ENCODE data around the gene TMTC4.

DNA sequence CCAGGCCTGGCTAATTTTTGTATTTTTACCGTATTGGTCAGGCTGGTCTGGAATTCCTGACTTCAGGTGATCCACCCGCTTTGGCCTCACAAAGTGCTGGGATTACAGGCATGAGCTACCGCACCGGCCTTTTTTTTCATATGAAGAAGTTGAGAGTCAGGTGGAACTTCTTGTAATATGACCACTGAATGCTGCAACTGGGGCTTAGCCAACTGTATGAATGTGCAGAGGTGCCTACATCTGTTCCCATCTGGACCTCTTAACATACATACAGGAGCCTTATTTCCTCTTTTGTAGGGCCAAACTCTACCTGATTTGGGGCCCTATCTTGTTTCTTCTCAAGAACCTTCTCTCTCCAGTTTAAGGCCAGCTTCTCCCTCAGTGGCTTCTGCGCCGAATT, 74.1 kb downstream of the TMTC4 start:
- TF ChIP-seq, protein P1, sequence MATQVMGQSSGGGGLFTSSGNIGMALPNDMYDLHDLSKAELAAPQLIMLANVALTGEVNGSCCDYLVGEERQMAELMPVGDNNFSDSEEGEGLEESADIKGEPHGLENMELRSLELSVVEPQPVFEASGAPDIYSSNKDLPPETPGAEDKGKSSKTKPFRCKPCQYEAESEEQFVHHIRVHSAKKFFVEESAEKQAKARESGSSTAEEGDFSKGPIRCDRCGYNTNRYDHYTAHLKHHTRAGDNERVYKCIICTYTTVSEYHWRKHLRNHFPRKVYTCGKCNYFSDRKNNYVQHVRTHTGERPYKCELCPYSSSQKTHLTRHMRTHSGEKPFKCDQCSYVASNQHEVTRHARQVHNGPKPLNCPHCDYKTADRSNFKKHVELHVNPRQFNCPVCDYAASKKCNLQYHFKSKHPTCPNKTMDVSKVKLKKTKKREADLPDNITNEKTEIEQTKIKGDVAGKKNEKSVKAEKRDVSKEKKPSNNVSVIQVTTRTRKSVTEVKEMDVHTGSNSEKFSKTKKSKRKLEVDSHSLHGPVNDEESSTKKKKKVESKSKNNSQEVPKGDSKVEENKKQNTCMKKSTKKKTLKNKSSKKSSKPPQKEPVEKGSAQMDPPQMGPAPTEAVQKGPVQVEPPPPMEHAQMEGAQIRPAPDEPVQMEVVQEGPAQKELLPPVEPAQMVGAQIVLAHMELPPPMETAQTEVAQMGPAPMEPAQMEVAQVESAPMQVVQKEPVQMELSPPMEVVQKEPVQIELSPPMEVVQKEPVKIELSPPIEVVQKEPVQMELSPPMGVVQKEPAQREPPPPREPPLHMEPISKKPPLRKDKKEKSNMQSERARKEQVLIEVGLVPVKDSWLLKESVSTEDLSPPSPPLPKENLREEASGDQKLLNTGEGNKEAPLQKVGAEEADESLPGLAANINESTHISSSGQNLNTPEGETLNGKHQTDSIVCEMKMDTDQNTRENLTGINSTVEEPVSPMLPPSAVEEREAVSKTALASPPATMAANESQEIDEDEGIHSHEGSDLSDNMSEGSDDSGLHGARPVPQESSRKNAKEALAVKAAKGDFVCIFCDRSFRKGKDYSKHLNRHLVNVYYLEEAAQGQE (IDR thresholded peaks at IDR 0.05; ENCODE audit: low read depth): no peak
- TF ChIP-seq FOXM1 (IDR thresholded peaks at IDR 0.05; ENCODE audit: borderline replicate concordance, low read depth) (no peak), CEBPB (IDR thresholded peaks at IDR 0.05) (no peak)
- TF ChIP-seq, protein P2, sequence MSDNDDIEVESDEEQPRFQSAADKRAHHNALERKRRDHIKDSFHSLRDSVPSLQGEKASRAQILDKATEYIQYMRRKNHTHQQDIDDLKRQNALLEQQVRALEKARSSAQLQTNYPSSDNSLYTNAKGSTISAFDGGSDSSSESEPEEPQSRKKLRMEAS (IDR thresholded peaks at IDR 0.05): no peak
